ENCODE results near the gene CHAD.

The CHAD gene

DNA sequence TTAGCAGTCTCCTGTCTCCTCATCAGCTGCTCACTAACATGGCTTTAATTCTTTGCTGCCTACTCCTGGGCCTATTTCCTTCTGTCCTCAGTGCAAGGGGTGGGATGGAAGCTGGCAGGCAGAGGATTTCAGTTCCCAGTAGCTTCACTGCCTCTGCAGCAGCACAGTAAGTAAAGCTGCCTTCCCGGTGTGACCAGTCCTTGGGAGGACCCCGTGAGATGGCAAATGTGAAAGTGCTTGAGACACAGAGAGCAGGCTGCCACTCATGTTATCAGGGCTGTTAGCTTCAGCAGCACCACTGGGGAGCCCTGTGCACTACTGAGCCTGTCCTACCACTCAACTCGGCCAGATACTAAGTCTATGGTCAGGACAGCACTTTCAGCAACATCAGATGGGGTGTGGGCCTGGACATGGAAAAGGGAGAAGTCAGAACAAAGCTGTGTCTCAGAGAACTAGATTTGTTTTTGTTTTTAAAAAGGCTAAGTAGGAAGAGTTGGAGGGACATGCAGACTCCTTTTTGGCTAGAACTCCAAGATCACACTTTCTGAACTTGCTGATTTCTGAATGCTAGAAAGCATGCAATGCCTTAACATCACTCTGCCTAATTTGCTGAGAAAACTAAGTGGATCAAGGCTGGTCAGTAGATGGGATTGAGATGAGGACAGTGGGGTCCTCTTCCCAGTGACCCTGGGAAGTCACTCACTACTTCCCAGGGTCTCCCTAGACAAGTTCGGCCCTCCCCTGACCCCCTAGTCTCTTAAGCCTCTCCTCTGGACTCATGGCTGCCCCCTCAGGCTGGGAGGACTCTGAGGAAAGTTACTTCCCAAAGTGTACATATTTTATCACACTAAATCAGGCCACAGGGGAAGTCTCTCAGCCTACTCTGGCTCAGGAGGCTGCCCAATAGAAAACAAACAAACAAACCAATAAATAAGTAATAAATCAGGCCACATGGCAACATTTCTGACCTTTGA is 41.6 kb downstream of the CHAD start (continued):
- TF ChIP-seq, protein P1, sequence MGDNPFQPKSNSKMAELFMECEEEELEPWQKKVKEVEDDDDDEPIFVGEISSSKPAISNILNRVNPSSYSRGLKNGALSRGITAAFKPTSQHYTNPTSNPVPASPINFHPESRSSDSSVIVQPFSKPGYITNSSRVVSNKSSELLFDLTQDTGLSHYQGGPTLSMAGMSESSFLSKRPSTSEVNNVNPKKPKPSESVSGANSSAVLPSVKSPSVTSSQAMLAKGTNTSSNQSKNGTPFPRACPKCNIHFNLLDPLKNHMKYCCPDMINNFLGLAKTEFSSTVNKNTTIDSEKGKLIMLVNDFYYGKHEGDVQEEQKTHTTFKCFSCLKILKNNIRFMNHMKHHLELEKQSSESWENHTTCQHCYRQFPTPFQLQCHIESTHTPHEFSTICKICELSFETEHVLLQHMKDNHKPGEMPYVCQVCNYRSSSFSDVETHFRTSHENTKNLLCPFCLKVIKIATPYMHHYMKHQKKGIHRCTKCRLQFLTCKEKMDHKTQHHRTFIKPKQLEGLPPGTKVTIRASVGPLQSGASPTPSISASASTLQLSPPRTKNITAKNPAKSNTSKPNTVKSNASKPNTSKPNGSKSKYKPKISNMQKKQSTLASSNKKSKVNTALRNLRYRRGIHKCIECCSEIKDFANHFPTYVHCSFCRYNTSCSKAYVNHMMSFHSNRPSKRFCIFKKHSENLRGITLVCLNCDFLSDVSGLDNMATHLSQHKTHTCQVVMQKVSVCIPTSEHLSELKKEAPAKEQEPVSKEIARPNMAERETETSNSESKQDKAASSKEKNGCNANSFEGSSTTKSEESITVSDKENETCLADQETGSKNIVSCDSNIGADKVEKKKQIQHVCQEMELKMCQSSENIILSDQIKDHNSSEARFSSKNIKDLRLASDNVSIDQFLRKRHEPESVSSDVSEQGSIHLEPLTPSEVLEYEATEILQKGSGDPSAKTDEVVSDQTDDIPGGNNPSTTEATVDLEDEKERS (tag by site-specific recombination; IDR thresholded peaks at IDR 0.05) = no peak
- TF ChIP-seq ZNF202 (tag by site-specific recombination; IDR thresholded peaks at IDR 0.05; ENCODE audit: borderline replicate concordance) (no peak), ZNF830 (tag by site-specific recombination; IDR thresholded peaks at IDR 0.05; ENCODE audit: low read depth) (no peak), KLF8 (tag by site-specific recombination; IDR thresholded peaks at IDR 0.05) (peak; percentile 48; the same call in 1 of the 2 replicates), ZNF37A (tag by site-specific recombination; IDR thresholded peaks at IDR 0.05) (no peak), ZNF112 (tag by site-specific recombination; IDR thresholded peaks at IDR 0.05) (no peak), ZNF677 (tag by site-specific recombination; IDR thresholded peaks at IDR 0.05) (no peak), SETDB1 (IDR thresholded peaks at IDR 0.05; ENCODE audit: insufficient read length, low read length) (no peak), ZNF658 (tag by site-specific recombination; IDR thresholded peaks at IDR 0.05) (no peak), ZNF157 (tag by site-specific recombination; IDR thresholded peaks at IDR 0.05) (no peak), ZNF777 (tag by site-specific recombination; IDR thresholded peaks at IDR 0.05; ENCODE audit: borderline replicate concordance) (no peak), ZNF302 (tag by site-specific recombination; IDR thresholded peaks at IDR 0.05; ENCODE audit: low read depth) (no peak), ZNF624 (tag by site-specific recombination; IDR thresholded peaks at IDR 0.05) (no peak), ZNF600 (tag by site-specific recombination; IDR thresholded peaks at IDR 0.05) (peak; percentile 78; the same call in 1 of the 2 replicates), ZIC2 (tag by site-specific recombination; IDR thresholded peaks at IDR 0.05) (no peak), IKZF3 (tag by site-specific recombination; IDR thresholded peaks at IDR 0.05) (0 out of 2 replicates have a peak, but pooled peaks have one; percentile 51), ZNF549 (tag by site-specific recombination; IDR thresholded peaks at IDR 0.05) (no peak), ZNF792 (tag by site-specific recombination; IDR thresholded peaks at IDR 0.05) (no peak), ZNF791 (tag by site-specific recombination; IDR thresholded peaks at IDR 0.05) (no peak), ZNF292 (tag by site-specific recombination; IDR thresholded peaks at IDR 0.05; ENCODE audit: borderline replicate concordance, low read depth) (no peak), ZNF629 (tag by site-specific recombination; IDR thresholded peaks at IDR 0.05) (no peak), ZNF426 (tag by site-specific recombination; IDR thresholded peaks at IDR 0.05) (no peak), OVOL3 (tag by site-specific recombination; IDR thresholded peaks at IDR 0.05) (no peak), ZNF473 (tag by site-specific recombination; IDR thresholded peaks at IDR 0.05) (no peak), ZNF768 (tag by site-specific recombination; IDR thresholded peaks at IDR 0.05) (no peak), MEIS1 (CRISPR knock-in tag; IDR thresholded peaks at IDR 0.05; ENCODE audit: borderline replicate concordance) (no peak), ZNF140 (tag by site-specific recombination; IDR thresholded peaks at IDR 0.05) (no peak), ZNF76 (tag by site-specific recombination; IDR thresholded peaks at IDR 0.05; ENCODE audit: borderline replicate concordance, low read depth) (peak; percentile 69; the same call in 1 of the 2 replicates), ZNF10 (tag by site-specific recombination; IDR thresholded peaks at IDR 0.05) (no peak), ZFP41 (tag by site-specific recombination; IDR thresholded peaks at IDR 0.05; ENCODE audit: borderline replicate concordance) (no peak)
- TF ChIP-seq, protein P2, sequence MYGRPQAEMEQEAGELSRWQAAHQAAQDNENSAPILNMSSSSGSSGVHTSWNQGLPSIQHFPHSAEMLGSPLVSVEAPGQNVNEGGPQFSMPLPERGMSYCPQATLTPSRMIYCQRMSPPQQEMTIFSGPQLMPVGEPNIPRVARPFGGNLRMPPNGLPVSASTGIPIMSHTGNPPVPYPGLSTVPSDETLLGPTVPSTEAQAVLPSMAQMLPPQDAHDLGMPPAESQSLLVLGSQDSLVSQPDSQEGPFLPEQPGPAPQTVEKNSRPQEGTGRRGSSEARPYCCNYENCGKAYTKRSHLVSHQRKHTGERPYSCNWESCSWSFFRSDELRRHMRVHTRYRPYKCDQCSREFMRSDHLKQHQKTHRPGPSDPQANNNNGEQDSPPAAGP (tag by site-specific recombination; IDR thresholded peaks at IDR 0.05) = no peak
- TF ChIP-seq, protein P3, sequence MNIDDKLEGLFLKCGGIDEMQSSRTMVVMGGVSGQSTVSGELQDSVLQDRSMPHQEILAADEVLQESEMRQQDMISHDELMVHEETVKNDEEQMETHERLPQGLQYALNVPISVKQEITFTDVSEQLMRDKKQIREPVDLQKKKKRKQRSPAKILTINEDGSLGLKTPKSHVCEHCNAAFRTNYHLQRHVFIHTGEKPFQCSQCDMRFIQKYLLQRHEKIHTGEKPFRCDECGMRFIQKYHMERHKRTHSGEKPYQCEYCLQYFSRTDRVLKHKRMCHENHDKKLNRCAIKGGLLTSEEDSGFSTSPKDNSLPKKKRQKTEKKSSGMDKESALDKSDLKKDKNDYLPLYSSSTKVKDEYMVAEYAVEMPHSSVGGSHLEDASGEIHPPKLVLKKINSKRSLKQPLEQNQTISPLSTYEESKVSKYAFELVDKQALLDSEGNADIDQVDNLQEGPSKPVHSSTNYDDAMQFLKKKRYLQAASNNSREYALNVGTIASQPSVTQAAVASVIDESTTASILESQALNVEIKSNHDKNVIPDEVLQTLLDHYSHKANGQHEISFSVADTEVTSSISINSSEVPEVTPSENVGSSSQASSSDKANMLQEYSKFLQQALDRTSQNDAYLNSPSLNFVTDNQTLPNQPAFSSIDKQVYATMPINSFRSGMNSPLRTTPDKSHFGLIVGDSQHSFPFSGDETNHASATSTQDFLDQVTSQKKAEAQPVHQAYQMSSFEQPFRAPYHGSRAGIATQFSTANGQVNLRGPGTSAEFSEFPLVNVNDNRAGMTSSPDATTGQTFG (tag by site-specific recombination; IDR thresholded peaks at IDR 0.05; ENCODE audit: borderline replicate concordance) = no peak
